Measurements from ENCODE around the gene ORC5.

DNA sequence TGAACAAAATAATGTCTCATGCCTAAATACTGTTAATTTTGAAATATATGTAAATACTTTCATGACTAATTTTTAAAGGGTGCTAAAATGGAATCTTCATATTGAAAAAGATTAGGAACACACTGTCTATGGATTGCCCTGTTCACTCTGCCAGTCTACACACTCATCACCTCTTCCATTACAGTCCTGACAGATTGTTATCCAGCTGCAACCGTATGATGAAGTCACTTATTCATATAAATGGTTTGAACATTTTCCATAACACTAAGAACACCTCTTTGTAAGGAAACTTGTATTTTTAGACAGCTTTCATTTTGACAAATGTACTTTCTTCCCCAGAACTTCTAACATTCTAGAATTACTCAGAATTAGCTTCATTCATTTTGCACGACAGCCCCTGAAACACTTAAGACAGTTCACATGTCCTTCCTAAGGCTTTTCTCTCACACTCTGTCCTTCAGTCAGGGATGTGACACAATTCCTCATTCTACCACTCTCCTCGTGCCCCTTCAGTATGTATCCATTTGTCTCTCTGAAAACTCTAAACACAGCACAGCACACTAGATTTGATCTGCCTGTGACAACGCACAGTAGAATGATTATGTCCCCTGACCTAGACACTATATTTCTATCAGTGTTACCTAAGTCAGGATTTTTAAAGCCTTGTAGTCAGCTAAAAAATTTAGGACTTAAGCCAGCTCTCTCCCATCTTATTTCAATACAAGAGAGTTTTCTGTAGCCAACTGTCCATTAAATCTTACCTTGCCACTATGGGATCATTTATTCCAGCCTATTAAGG, 71.9 kb downstream of the ORC5 start:
- TF ChIP-seq CTCF (optimal IDR thresholded peaks at IDR 0.05 in 1 of 3, IDR thresholded peaks at IDR 0.05 in 1 of 3, conservative IDR thresholded peaks at IDR 0.05 in 1 of 3; ENCODE audit: extremely low read depth in 1 of 3, insufficient read depth in 2 of 3, low read length in 3 of 3) (no peak), EZH2 (IDR thresholded peaks at IDR 0.05; ENCODE audit: low read length) (no peak)

All from keratinocyte (primary cell).